NCI-H128 (cell line): Measurements from ENCODE around the gene HECW1.
"Not testable (repeated sequence)": the region's sequence is repeated elsewhere in the genome, so short reads cannot be mapped to it uniquely, and the experiment has no call there.

ENCODE experiments used
- DNase-seq: peaks from one replicate; lab custom pipeline; 2025; ENCODE audit not compliant: unreplicated experiment; lab: John Stamatoyannopoulos, UW

Gene HECW1

DNA sequence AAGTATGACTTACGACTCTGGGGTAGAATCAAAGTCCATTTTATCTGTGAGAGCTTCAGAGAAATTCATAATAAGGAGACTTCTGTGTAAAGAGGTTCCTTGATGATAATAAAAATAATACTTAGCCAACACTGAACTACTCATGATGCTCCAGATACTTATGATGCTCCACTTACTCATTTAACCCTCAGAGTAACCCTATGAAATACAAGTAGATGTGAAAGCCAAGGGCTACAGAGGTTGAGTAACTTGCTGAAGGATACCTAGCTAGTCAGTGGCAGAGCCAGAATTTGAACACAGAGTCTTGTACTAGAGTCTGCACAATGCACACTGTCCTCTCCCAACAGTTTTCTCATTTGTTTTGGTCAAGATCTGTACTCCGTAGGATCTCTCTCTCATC is 89.5 kb downstream of the HECW1 start:
- DNase-seq: no peak

GRCh38 chr7:43204081-43204480 is 91.6 kb downstream of the HECW1 start:
- DNase-seq: no peak

DNA sequence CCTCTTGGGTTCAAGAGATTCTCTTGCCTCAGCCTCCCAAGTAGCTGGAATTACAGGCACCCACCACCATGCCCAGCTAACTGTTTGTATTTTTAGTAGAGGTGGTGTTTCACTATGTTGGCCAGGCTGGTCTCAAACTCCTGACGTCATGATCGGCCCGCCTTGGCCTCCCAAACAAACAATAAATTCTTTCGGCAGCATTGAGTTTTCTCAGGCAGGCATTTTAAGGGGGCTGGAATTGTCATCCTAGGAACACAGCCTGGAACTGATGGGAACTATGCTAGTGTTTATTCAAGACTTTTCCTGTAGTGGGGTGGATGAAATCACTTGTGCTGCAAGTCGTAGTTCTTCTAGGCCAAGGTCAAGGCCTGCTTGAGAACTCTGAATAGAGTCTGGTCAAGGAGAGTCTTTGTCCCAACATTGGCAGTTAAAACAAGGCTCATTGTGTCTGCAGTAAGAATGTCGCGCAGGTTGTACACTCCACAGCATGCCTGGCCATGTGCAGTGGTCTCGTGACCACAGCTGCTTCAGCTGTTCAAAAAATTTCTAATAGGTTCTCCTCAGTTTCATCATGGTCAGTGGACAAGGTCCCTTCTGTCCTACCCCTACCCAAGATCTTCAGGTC is 92.8 kb downstream of the HECW1 start:
- DNase-seq: no peak

- DNase-seq: no peak
Measured at GRCh38 chr7:43208242-43208641, 95.8 kb downstream of the HECW1 start.

- DNase-seq: not testable (repeated sequence)
Measured at GRCh38 chr7:43210539-43210938, 98.1 kb downstream of the HECW1 start.

GRCh38 chr7:43211286-43211685 is 98.8 kb downstream of the HECW1 start:
- DNase-seq: no peak

GRCh38 chr7:43211693-43212092 is 99.2 kb downstream of the HECW1 start:
- no peak for DNase-seq

GRCh38 chr7:43212921-43213320 is 100.5 kb downstream of the HECW1 start:
- no peak for DNase-seq

DNA sequence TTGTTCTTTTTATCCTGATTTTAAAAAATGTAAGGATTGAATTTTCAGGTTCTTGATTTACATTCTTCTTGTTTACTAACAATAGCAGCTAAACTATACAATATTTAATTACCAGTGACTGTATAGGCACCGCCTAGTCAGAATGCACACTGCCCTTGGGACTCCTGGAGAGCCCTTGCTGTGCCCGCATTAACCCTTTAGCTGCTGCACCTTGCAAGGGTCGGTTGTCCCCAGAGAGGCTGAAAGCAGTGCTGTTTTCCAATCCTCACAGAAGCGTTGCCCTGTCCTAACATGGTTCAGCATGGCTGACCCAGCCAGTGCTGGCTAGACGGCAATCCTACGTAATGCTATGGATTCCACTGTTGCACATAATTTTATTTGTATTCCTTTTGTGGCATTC is 102.6 kb downstream of the HECW1 start:
- DNase-seq: no peak

DNA sequence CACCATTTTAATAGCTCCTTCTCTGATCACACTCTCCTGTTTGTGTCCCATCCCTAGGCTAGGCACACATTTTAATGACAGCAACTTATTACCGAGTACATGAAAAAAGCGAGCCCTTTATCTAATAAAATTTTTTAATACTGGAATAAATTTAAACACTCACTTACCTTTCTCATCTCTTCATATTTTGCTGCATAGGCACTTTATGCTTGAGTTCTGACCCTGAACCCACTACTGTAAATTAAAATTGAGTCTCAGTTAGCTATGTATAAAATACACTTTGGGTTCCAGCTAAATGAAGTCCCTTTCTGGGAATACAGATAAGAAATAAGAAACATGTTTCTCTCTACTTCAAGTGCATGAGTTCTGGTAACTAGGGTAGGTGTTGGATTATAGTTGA is 104.6 kb downstream of the HECW1 start:
- no peak for DNase-seq

GRCh38 chr7:43218901-43219300 is 106.5 kb downstream of the HECW1 start:
- DNase-seq: not testable (repeated sequence)

- DNase-seq: no peak
Measured at GRCh38 chr7:43220250-43220649, 107.8 kb downstream of the HECW1 start.

DNA sequence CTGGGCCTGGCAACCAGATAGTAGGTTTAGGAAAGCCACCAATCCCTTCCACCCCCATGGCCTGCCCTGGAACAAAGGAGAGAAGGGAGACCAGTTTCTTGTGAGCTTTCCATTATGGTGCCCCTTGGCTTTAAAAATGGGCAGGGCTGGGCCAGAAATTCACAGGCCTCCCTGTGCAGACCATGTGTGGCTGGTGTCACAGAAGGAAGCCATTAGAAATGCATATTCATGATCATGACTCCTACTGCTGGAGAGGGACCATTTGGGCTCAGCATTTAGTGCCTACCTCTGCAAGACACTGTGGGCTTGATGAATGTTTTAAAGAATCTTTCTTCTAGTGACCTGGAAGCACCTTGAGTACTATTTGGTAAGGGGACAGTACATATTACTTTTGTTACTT is 108.3 kb downstream of the HECW1 start:
- DNase-seq: no peak

- no peak for DNase-seq
Measured at GRCh38 chr7:43229801-43230200, 117.4 kb downstream of the HECW1 start.

GRCh38 chr7:43232366-43232765 is 119.9 kb downstream of the HECW1 start:
- DNase-seq: no peak

DNA sequence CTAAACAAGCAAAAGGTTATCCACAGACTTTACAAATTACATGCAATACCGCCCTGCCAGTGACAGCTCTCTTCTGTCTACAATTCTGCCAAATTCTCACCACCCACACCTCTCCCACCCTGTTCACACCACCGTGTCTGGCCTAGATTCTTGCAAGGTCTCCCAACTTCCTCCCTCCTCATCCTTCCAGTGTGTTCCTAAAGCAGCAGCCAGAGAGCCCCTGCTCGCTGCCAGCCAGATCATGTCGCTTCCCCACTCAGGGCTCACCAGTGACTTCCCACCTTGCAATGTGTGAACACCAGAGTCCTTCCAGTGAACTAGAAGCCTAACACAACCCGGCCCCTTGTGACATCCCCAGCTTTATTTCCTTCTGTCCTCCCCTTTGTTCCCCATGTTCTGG is 121.6 kb downstream of the HECW1 start:
- DNase-seq: no peak

DNA sequence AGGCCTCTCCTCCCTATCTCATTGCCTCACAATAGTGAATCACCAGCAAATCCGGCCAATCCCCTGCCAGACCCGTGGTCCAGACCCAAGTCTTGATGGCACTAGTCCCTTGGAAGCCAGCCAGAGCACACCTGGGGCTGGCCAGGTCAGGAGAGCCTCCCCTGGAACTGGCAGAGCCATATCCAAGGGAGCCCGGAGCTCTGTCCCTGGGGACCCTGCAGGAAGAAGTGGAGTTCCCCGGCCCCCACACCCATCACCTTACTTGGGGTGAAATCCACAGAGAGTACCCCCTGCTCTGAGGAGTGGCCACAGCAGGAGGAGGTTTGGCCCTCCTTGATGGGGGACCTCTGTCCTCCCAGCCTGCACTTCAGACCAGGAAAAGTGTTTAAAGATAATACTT is 122.5 kb downstream of the HECW1 start:
- no peak for DNase-seq

DNA sequence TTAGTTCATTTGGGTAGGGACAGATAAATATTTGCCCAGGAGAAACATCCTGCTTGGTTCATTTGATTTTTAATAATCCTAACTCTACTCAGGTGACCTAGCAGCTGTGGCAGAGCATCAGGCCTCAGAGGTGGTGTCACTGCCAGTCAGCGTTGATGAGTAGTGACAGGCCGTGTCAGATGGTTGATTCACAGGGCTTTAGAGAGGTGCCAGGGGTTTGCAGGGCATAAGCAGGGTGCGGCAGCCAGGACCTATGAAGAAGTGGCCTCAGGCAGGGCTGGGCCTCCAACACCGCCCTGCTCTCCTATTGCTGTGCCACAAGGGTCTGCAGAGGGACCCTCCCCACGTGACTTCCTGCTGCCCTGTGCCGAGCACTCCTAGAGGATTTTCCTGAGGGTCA is 128.1 kb downstream of the HECW1 start:
- no peak for DNase-seq

GRCh38 chr7:43242628-43243255 is 130.3 kb downstream of the HECW1 start:
- DNase-seq: no peak

DNA sequence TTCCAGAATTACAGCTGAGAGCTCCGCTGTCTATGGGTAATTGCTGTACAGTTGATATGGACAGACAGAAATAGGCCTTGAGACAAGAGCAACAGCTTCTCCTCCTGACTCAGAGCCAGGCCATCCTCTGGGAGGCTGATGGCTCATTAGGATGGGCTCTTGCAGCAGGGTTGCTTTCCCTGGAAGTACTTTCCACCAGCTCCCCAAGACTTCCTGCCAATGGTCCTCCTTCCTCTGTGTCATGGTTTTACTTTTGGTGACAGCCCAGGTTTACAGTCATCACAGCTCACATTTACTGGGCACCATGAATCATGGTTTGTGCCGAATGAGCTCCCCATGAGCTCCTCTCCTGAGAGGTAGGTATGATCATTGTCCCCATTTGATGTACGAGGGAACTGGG is 131.8 kb downstream of the HECW1 start:
- no peak for DNase-seq

- DNase-seq: no peak
Measured at GRCh38 chr7:43244784-43245183, 132.3 kb downstream of the HECW1 start.

GRCh38 chr7:43247757-43248156 is 135.3 kb downstream of the HECW1 start:
- DNase-seq: no peak

GRCh38 chr7:43248553-43248952 is 136.1 kb downstream of the HECW1 start:
- no peak for DNase-seq
